CD4-positive, alpha-beta T cell treated with Interleukin-4 for 1 hour (primary cell): Measurements from ENCODE around the gene CARNS1.
"Not testable (repeated sequence)": the region's sequence is repeated elsewhere in the genome, so short reads cannot be mapped to it uniquely, and the experiment has no call there.

Source experiments
- DNase-seq, 2 donors: peaks; one replicate each; pipeline ENCODE4 v3.0.0-alpha.2; 2020 to 2022

The CARNS1 gene

DNA sequence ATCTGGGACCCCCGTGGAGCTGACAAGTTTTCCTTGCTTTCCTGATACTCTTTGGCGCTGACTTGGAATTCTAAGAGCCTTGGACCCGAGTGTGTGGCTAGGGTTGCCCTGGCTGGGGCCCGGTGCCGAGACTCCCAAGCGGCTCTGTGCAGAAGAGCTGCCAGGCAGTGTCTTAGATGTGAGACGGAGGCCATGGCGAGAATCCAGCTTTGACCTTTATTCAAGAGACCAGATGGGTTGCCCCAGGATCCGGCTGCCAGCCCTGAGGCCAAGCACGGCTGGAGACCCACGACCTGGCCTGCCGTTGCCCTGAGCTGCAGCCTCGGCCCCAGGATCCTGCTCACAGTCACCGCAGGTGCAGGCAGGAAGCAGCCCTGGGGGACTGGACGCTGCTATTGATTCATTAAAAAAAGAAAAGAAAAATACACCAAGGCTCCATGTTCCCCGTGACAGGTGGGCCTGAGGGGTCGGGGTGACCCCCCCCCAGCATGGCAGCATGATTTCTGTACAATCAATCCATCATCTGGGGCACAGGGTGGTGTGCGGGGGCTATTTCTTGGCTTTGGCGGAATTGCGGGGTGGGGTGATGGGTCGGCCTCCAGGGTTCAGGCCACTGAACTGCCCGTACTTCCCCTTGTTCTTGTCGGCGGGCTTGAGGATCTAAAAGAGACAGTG is 17.4 kb upstream of the CARNS1 start:
- DNase-seq = no peak

GRCh38 chr11:67398661-67399563 is 16.6 kb upstream of the CARNS1 start:
- DNase-seq = no peak

- DNase-seq = no peak
Observed at GRCh38 chr11:67400251-67400941, 15.1 kb upstream of the CARNS1 start.

DNA sequence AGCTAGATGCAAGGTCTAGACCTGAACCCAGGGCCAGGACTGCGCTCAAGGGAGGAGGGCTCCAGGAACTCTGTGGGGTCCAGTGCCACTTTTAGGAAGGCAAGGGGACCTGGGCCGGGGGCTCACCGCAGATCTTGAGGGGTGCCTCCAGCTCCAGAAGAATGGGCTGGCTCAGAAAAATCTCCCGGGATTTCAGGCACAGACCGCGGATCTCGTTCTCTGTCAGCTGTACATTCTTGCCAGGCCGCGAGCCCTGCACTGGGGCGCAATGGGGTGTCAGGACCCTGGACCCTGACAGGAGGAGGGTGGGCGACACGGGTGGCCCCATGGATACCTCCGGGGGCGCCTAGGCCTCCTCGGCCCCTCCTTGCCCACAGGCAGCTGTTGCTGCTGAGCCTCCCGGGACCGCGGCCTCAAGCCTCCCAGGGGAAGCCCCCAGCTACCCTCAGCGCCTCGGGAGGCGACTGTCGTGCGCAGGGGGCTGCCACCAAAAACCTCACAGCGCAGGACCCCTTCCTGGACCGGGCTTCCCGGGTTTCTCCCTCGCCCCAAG is 14.5 kb upstream of the CARNS1 start:
- DNase-seq = no peak

DNA sequence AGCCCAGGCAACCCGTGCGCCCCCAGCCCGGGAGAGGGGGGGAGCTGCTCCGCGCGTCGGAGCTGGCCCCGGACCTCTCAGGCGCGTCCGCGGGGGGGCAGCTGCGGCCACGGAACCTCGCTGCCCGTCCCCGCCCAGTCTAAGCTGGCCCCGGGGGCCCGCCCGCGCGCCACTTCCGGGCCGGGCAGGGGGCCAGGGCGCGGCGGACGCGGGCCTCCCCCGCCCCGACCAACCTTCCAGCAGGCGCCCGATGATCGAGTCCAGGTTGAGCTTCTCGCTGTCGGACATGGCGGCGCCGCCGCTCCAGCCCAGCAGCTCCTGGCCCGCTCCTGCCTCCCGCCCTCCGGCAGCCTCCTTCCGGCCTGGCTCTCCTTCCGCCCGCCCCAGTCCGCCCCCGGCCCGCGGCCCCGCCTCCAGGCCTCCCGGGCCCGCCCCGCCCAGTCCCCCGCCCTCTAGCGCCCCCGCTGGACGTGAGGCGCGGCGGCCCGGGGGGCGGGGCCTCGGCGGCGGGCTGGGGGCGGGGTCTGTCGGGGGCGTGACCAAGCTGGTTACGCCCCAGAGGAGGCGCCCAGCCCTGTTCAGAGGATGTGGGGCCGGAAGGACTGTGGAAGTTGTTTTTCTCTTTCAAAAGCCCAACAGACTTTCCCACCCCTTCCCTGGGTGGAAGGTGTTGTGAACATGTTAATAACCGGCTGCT is 13.8 kb upstream of the CARNS1 start, which contains the start of gene PPP1CA:
PPP1CA (minus strand) TSS at position 364 of the 697 bp plus-strand sequence; CDS start at position 288, 76 bp downstream.
- DNase-seq = peak; percentile 89 to 91

- DNase-seq = not testable (repeated sequence)
Observed at GRCh38 chr11:67402192-67402839, 13.2 kb upstream of the CARNS1 start.

- DNase-seq = not testable (repeated sequence)
Observed at GRCh38 chr11:67403085-67403484, 12.4 kb upstream of the CARNS1 start.

DNA sequence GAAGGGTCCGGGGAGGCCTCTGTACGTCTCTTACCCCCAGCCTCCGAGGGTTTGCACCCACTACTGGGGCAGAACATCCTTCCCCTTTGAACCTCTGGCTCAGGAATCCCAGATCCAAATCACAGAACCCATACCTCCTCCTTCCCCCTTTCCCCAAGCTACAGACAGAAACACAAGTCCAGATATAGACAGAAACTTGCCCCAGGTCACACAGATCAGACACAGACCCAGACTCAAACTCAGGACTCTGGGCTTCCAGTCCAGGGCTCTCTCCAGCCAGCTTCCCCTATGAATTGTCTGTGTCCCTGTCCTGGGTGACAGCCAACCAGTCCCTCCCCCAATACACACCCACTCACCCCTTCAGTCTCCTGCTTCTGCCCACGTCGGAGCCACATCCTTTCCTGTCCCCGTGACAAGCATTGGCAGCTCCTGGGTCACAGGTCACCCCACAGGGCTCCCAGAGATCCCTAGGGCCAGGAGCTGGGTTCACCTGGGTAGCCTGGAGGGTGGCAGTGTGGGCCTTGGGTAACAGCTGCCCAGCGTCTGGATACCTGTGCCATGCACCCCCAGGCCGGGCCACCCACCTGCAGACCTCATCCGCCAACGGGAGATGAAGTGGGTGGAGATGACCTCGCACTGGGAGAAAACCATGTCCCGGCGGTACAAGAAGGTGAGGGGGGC is 10.8 kb upstream of the CARNS1 start:
- peak; percentile 50 to 65 for DNase-seq

- DNase-seq = no peak
Observed at GRCh38 chr11:67405196-67405567, 10.3 kb upstream of the CARNS1 start.

DNA sequence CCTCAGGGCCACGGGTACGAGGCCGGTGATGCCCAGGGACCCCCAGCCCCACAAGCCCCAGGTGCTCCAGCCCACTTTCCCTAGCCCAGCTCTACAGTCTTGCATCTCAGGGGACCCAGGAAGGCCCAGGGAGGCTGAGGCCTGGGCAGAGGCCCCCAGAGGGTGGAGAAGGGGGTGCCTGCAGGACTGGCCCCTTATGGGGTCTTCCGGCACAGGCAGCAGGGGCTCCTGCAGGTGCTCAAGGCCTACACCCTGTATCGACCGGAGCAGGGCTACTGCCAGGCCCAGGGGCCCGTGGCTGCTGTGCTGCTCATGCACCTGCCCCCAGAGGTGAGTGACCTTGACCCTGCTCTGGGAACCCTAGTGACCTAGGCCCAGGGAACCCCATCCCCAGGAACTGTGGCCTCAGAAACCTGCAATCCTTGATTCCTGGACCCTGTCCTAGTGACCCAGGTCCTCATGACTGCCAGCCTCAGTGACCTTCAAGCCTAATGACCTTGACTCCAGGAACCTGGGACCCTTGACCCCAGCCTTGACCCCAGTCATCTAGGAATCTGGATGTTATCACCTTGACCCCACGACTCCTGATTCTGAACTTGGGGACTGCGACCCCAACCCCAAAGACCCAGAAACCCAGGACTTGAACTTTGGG is 9.7 kb upstream of the CARNS1 start:
- no peak for DNase-seq

- no peak for DNase-seq
Observed at GRCh38 chr11:67406420-67406968, 9.0 kb upstream of the CARNS1 start.

DNA sequence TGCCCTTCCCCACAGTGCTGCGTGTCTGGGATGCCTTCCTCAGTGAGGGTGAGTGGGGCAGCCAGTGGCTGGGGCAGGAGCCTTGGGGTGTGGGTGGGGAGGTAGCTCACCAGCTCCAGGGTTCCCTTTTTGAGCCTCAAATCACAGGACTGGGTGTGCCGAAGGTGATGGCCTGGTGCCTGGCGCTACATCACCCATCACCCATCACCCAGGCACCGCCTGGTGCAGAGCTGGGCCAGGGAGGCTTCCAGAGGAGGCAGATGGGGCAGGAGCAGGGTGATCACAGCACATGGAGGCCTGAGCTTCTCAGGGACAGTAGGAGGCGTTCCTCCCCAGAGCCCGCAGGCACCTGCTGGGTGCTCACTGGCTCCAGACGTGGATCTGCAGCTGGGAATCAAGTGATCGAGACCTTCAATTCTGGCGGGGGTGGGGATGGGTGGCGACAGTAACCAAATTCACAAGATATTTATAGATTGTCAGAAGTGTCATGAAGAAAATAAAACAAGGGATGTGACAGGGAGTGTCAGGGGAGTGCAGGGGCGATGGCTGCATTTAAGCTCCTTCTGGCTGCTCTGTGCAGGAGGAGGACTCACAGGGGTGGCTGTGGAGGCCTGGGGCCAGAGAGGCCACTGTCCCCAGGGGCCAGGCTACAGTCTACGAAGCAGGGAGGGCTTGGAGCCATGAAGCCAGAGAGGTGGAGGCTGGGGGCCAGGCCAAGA is 8.3 kb upstream of the CARNS1 start:
- DNase-seq = peak in 1 of 2 donors; percentile 39

DNA sequence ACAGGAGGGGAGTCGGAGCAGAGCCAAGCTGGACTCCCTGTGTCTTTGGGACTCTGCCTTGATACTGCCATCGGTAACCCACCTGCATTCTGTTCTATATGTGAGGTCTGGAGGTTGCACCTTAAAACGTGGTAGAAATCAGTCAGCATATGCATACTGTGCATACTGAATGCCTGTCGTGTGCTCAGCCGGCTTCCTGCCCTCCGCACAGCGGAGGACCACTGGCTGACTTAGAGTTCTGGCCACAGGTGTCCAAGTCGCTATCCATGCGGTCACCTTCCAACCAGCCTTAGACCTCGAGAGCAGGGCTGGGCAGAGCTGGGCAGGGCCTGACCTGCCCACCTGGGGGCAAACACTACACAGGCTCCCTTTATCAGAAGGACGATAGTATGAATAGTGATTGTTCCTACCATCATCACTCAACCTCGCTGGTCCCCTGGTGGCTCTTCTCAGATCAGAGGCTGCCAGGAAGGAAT is 7.8 kb upstream of the CARNS1 start:
- no peak for DNase-seq

DNA sequence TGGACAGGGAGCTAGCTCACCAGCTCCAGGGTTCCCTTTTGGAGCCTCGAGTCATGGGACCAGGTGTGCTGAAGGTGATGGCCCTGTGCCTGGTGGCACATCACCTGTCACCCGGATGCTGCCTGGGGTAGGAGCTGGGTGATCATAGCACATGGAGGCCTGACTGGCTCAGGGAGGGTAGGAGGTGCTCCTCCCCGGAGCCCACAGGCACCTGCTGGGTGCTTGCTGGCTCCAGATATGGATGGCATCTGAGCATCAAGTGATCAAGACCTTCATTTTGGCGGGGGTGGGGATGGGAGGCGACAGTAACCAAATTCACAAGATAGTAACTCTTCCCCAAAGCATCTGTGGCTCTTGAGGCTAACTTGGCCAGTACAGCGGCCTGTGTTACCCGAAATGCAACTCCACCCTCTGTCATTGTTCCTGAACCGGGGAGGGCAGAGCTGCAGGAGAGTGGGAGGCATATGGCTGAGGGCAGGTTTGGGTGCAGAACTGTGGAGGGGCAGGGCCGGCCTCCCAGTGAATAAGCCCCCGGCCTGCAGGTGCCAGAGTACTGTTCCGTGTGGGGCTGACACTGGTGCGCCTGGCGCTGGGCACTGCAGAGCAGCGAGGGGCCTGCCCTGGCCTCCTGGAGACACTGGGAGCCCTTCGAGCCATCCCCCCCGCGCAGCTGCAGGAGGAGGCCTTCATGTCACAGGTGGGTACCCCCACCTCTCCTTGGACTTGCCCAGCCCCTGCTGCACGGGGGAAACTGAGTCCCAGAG is 6.9 kb upstream of the CARNS1 start:
- no peak for DNase-seq

GRCh38 chr11:67409261-67409666 is 6.2 kb upstream of the CARNS1 start:
- DNase-seq = peak; percentile 73 to 81

DNA sequence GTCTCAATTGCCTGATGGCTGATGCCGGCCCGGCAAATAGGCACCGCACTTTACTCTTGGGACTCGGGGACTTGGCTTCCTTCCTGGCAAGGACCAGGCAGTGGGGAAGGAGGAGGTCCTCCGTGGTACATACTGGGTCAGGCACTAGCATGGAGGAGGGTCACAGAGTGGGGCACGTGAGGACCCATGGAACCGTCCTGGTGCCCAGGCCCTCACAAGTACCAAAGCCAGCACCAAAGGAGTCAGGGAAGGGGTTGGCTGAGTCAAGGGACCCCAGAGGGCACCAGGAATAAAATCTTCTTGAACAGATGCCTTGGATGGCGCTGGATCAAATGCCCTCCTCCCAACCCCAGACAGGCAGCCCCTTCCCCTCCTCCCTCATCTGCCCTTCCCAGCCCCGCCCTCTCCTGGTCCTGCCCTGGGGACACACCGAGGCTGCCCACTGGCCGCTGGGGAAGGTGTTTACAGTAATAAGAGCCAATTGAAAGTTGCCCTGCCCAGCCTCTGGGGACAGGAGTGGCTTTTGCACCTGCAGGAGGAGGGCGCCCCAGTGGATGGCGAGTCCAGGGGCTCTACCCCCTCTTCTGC is 5.6 kb upstream of the CARNS1 start:
- peak in 1 of 2 donors; percentile 47 for DNase-seq

DNA sequence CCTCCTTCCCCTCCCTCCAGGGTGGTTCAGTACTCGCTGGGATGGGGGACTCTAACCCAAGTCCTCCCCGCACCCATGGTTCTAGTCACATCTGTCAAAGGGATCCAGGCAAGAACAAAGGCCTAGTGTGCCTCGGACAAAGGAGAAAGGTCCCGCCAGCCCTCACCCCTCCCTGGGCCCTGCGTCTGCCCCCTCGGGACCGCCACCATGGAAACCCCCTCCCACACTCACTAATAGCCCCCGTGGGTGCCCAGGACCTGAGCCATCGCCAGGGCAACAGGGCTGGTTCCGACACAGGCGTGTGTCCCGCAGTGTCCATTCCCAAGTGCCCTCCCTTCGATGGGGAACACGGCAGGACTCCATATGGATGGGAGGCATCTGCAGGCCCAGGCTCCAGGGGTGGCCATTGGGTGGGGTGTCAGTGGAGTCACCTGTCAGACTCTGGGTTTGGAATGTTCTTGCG is 5.1 kb upstream of the CARNS1 start:
- DNase-seq = no peak
